AG09309 (cell line): ENCODE data around the gene CFTR.

Source experiments
- DNase-seq: peaks from one replicate; pipeline ENCODE4 v3.0.0-alpha.2; 2010; ENCODE audit warnings: low read depth
- H3K4me3 ChIP-seq: 2 replicates; pipeline ENCODE4 v1.5.1; 2011; ENCODE audit warnings: mild to moderate bottlenecking, low read depth, low read length, moderate library complexity; ENCODE audit not compliant: control insufficient read depth
- TF ChIP-seq, protein P1 (sequence below): IDR thresholded peaks from 2 replicates; pipeline ENCODE4 v1.5.1; 2011; ENCODE audit warnings: mild to moderate bottlenecking, low read depth, low read length, inconsistent platforms; ENCODE audit not compliant: insufficient read depth, control insufficient read depth; ENCODE audit errors: missing control alignments

The CFTR gene

DNA sequence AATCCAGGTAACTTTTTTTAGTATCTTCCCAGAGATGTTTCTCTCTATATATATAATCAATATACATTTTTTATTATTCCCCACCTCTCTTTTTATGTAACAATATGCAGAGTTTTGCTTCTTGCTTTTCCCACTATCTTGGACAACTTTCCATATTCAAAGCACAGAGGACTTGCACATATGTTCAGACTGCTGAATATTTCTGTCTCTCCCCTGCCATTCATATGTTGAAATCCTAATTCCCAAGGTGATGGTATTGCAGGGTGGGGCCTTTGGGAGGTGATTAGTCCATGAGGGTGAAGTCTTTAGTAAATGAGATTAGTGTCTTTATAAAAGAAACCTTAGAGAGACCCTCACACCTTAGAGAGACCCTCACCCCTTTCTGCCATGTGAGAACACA, 72.8 kb downstream of the CFTR start:
- no peak for DNase-seq
- TF ChIP-seq, protein P1, sequence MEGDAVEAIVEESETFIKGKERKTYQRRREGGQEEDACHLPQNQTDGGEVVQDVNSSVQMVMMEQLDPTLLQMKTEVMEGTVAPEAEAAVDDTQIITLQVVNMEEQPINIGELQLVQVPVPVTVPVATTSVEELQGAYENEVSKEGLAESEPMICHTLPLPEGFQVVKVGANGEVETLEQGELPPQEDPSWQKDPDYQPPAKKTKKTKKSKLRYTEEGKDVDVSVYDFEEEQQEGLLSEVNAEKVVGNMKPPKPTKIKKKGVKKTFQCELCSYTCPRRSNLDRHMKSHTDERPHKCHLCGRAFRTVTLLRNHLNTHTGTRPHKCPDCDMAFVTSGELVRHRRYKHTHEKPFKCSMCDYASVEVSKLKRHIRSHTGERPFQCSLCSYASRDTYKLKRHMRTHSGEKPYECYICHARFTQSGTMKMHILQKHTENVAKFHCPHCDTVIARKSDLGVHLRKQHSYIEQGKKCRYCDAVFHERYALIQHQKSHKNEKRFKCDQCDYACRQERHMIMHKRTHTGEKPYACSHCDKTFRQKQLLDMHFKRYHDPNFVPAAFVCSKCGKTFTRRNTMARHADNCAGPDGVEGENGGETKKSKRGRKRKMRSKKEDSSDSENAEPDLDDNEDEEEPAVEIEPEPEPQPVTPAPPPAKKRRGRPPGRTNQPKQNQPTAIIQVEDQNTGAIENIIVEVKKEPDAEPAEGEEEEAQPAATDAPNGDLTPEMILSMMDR = no peak
- H3K4me3 ChIP-seq = no peak overlapping the region

DNA sequence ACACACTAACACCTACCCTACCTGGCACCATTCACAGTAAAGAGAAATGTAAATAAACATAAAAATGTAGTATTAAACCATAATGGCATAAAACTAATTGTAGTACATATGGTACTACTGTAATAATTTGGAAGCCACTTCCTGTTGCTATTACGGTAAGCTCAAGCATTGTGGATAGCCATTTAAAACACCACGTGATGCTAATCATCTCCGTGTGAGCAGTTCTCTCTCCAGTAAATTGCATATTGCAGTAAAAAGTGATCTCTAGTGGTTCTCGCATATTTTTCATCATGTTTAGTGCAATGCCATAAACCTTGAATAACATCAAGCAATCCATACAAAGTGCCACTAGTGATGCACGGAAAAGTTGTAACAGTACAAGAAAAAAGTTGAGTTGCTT, 75.4 kb downstream of the CFTR start:
- DNase-seq = no peak
- TF ChIP-seq, protein P1 = no peak
- H3K4me3 ChIP-seq = no peak overlapping the region

DNA sequence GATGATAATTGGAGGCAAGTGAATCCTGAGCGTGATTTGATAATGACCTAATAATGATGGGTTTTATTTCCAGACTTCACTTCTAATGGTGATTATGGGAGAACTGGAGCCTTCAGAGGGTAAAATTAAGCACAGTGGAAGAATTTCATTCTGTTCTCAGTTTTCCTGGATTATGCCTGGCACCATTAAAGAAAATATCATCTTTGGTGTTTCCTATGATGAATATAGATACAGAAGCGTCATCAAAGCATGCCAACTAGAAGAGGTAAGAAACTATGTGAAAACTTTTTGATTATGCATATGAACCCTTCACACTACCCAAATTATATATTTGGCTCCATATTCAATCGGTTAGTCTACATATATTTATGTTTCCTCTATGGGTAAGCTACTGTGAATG, 79.6 kb downstream of the CFTR start:
- DNase-seq = no peak
- no peak overlapping the region for H3K4me3 ChIP-seq
- TF ChIP-seq, protein P1 = no peak

DNA sequence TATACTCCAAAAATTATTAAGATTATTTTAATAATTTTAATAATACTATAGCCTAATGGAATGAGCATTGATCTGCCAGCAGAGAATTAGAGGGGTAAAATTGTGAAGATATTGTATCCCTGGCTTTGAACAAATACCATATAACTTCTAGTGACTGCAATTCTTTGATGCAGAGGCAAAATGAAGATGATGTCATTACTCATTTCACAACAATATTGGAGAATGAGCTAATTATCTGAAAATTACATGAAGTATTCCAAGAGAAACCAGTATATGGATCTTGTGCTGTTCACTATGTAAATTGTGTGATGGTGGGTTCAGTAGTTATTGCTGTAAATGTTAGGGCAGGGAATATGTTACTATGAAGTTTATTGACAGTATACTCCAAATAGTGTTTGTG, 80.2 kb downstream of the CFTR start:
- H3K4me3 ChIP-seq = no peak overlapping the region
- DNase-seq = no peak
- TF ChIP-seq, protein P1 = no peak

DNA sequence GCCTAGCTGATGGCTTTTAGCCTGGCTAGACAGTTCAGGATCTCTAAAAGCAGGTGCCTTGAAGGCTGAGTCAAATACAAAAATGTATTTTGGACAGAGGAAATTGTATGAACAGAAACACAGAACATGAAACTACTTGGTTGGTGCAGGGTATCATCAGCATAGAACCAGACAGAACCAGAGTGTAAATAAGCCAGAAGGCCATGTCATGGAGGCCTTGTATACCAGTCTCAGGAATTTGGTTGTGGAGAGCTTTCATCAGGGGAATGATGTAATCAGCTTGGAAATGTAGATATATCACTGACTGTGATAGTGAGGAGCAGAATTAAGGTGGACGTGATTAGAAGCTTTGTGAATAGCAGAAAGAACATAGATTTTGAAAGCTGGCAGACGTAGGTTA, 82.9 kb downstream of the CFTR start:
- TF ChIP-seq, protein P1 = no peak
- no peak for DNase-seq

DNA sequence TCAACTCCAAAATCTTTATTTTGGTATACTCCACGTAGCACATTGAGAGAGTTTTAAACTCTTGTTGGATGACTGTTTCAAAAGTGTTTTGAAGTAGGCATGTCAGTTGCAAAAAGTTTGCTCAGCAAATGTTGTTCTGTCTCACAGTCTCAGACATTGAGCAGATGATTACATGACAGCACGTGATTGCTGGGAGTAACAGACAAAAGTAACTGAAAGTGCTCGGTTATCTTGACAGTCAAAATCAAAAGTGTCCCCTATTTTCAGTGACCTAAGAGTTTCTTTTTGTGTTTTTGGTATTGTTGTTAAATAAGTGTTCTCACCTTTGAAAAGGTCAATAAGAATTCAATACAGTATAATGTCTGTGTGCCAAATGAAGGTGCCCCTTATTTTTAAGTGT, 84.3 kb downstream of the CFTR start:
- no peak for DNase-seq
- no peak overlapping the region for H3K4me3 ChIP-seq
- TF ChIP-seq, protein P1 = no peak

More for the DNA sequence above, 82.9 kb downstream of the CFTR start:
- no peak overlapping the region for H3K4me3 ChIP-seq

DNA sequence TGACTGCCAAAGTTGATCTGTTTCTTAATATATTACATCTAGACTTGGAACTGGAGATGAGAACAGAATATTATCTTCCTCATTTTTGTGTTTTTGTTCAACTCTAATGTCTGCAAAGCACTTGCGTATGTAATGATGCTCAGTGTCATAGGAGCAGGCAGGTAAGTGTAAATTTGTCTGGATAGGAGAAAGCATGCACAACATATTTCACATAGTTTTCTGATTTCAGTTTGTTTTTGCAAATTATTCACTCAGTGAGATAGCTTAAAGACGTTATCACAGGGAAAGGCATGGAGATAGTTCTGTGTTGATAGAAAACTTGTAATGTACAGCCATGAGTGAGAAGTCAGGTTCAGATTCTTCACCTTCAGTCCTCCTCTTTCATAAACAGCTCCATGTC, 84.8 kb downstream of the CFTR start:
- H3K4me3 ChIP-seq = no peak overlapping the region
- TF ChIP-seq, protein P1 = no peak
- no peak for DNase-seq
